Lower leg skin (tissue), 3 donors: ENCODE data around the gene FAM193A.

ENCODE experiments used
- CTCF ChIP-seq, 3 donors: fragments of 450-650 bp; IDR thresholded peaks; one replicate each; pipeline ENCODE4 v1.5.1; 2016; ENCODE audit warnings: antibody characterized with exemption in 3 of 3, mild to moderate bottlenecking in 3 of 3, moderate library complexity in 2 of 3
- POLR2A ChIP-seq, 2 donors: fragments of 450-650 bp; IDR thresholded peaks; one replicate each; pipeline ENCODE4 v1.6.1; 2016 to 2017; ENCODE audit warnings: antibody characterized with exemption in 2 of 2, mild to moderate bottlenecking in 1 of 2, moderate library complexity in 1 of 2

DNA sequence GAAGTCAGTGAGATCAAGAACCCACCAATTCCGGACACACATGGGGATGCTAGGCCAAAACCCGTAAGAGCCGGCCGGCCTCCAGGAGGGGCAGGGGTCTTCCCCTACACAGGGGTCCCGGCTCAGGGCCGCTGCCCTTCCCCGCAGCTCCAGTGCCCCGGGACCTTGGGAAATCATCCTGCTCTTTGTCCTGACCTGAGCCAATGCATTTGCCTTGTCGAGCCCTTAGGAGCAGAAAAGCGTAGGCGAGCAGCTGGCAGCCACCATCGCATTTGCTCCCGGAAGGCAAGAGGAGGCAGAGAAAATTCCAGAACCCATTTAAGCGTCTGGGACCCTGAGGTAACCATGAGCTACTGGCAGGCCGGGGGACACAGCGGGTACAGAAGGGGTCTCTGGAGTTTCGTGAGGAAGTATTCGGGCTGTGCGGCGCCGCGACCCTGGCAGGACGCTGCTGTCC, 227.1 kb downstream of the FAM193A start:
- TF ChIP-seq CTCF (IDR thresholded peaks at IDR 0.05) (no peak), POLR2A (IDR thresholded peaks at IDR 0.05) (no peak)
